DND-41 (cell line): ENCODE data around the gene GOSR1.
"Not testable (repeated sequence)": the region's sequence is repeated elsewhere in the genome, so short reads cannot be mapped to it uniquely, and the experiment has no call there.

ENCODE experiments used
- ATAC-seq: fragments of 200-7000 bp; cut with Tn5 transposase; 3 replicates; pipeline ENCODE4 v1.9.1; 2021; ENCODE audit warnings: low read depth; ENCODE audit not compliant: insufficient read depth
- DNase-seq: peaks from one replicate; pipeline ENCODE4 v3.0.0-alpha.2; 2020
- H2AFZ ChIP-seq: 2 replicates; pipeline ENCODE4 v1.6.0; 2012; ENCODE audit warnings: low read depth, low read length
- H3K27ac ChIP-seq: 2 replicates; pipeline ENCODE4 v1.5.1; 2012; ENCODE audit warnings: low read length, inconsistent platforms
- H3K27me3 ChIP-seq: fragments of 200-600 bp; sonication (generic); 2 replicates; pipeline ENCODE4 v1.6.0; 2012; ENCODE audit warnings: low read length, mild to moderate bottlenecking, inconsistent platforms; ENCODE audit not compliant: insufficient read depth, poor library complexity
- H3K36me3 ChIP-seq: 2 replicates; pipeline ENCODE4 v1.5.1; 2012; ENCODE audit warnings: low read length, inconsistent platforms; ENCODE audit not compliant: insufficient read depth
- H3K4me1 ChIP-seq: 2 replicates; pipeline ENCODE4 v1.5.1; 2012; ENCODE audit warnings: mild to moderate bottlenecking, low read length; ENCODE audit not compliant: insufficient read depth
- H3K4me2 ChIP-seq: 2 replicates; pipeline ENCODE4 v1.6.0; 2012; ENCODE audit warnings: mild to moderate bottlenecking, moderate library complexity, low read length, inconsistent platforms; ENCODE audit not compliant: insufficient read depth
- H3K4me3 ChIP-seq, 2 experiments: fragments of 200-600 bp in 1 of 2; shearing (Covaris generic) in 1 of 2; 2 replicates each; pipeline ENCODE4 v1.5.1; 2012 to 2016; ENCODE audit warnings: inconsistent platforms in 2 of 2, low read length in 2 of 2, mild to moderate bottlenecking in 2 of 2, low read depth in 1 of 2, moderate library complexity in 1 of 2
- H3K79me2 ChIP-seq: 2 replicates; pipeline ENCODE4 v1.6.0; 2012; ENCODE audit warnings: low read length, inconsistent platforms; ENCODE audit not compliant: insufficient read depth
- H3K9ac ChIP-seq: 2 replicates; pipeline ENCODE4 v1.6.0; 2012; ENCODE audit warnings: low read depth, mild to moderate bottlenecking, inconsistent platforms, low read length, moderate library complexity
- H3K9me3 ChIP-seq: 2 replicates; pipeline ENCODE4 v1.5.1; 2012; ENCODE audit warnings: low read length, moderate library complexity, mild to moderate bottlenecking, inconsistent platforms; ENCODE audit not compliant: insufficient read depth, severe bottlenecking
- H4K20me1 ChIP-seq: 2 replicates; pipeline ENCODE4 v1.6.0; 2012; ENCODE audit warnings: low read length; ENCODE audit not compliant: insufficient read depth
- EZH2 ChIP-seq: IDR thresholded peaks from 3 replicates; pipeline ENCODE4 v1.6.1; 2012; ENCODE audit warnings: borderline replicate concordance, low read depth, mild to moderate bottlenecking, moderate library complexity, low read length, inconsistent platforms; ENCODE audit not compliant: severe bottlenecking
- TF ChIP-seq, protein P1 (sequence below): IDR thresholded peaks from 2 replicates; pipeline ENCODE4 v1.5.1; 2012; ENCODE audit warnings: borderline replicate concordance, low read length, moderate library complexity, mild to moderate bottlenecking; ENCODE audit not compliant: poor library complexity, severe bottlenecking; ENCODE audit errors: extremely low read depth

GOSR1 gene

DNA sequence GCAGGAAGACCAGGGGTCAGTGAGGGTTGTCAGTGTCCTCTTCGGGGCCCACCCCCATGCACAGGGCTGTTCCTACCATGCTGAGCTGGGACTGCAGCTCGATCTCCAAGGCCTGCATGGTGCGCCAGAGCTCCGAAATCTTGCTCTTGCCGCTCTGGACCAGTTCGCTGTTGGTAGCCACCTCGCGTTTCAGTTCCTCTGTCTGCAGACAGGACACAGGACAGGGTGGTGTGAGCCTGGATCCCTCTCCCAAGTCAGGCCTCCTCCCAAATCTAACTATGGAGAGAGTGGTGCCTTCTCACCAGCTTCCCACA lies 90.9 kb downstream of the GOSR1 start:
- ATAC-seq, result no peak
- H3K79me2 ChIP-seq, result no peaks in the 10 kb centered on the region
- TF ChIP-seq, protein P1, sequence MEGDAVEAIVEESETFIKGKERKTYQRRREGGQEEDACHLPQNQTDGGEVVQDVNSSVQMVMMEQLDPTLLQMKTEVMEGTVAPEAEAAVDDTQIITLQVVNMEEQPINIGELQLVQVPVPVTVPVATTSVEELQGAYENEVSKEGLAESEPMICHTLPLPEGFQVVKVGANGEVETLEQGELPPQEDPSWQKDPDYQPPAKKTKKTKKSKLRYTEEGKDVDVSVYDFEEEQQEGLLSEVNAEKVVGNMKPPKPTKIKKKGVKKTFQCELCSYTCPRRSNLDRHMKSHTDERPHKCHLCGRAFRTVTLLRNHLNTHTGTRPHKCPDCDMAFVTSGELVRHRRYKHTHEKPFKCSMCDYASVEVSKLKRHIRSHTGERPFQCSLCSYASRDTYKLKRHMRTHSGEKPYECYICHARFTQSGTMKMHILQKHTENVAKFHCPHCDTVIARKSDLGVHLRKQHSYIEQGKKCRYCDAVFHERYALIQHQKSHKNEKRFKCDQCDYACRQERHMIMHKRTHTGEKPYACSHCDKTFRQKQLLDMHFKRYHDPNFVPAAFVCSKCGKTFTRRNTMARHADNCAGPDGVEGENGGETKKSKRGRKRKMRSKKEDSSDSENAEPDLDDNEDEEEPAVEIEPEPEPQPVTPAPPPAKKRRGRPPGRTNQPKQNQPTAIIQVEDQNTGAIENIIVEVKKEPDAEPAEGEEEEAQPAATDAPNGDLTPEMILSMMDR, result no peak
- TF ChIP-seq EZH2, result no peak

DNA sequence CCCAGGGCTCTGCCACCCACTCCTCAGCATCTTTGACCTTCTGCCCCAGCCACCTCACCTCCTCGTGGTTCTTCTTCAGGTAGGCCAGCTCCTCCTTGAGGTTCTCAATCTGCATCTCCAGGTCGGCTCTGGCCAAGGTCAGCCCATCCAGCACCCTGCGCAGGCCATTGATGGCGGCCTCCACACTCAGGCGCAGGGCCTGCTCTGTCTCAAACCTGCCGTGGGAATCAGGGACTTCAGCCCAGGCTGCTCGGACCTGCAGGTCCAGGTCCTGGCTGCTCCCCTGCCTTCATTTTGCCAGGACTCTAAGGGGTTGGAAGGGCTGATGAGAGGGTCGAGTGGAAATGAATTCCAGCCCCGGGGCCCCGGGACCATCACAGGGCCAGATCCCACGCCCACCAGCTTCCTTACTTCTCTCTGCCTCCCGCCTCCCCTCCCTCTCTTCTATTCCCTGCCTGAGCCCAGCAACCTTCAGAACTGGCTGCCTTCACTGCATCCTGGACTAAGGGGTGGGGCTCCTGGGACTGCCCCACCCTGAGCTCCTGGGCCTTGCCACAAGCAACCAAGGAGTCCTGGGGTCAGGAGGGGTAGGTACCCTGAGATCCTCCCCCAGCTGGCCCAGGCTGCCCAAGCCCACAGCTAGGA lies 92.4 kb downstream of the GOSR1 start:
- ATAC-seq, H4K20me1 ChIP-seq, H2AFZ ChIP-seq, H3K4me3 ChIP-seq, DNase-seq, H3K36me3 ChIP-seq, H3K9ac ChIP-seq, H3K27me3 ChIP-seq, H3K79me2 ChIP-seq, H3K4me2 ChIP-seq, H3K9me3 ChIP-seq, H3K27ac ChIP-seq, H3K4me1 ChIP-seq: not testable (repeated sequence)

More for the DNA sequence above, 90.9 kb downstream of the GOSR1 start:
- H3K9ac ChIP-seq, result no peak overlapping the region
- no peak overlapping the region for H3K27ac ChIP-seq
- no peak overlapping the region for H3K4me2 ChIP-seq
- no peak overlapping the region for H2AFZ ChIP-seq
- H3K36me3 ChIP-seq, result no peaks in the 10 kb centered on the region
- no peak for DNase-seq
- H3K27me3 ChIP-seq, result peaks cover 4% of the 10 kb centered on the region
- no peaks in the 10 kb centered on the region for H3K4me1 ChIP-seq
- H3K9me3 ChIP-seq, result no peaks in the 10 kb centered on the region
- H3K4me3 ChIP-seq, result no peak overlapping the region
- H4K20me1 ChIP-seq, result no peaks in the 10 kb centered on the region; the same call in 1 of the 2 replicates

DNA sequence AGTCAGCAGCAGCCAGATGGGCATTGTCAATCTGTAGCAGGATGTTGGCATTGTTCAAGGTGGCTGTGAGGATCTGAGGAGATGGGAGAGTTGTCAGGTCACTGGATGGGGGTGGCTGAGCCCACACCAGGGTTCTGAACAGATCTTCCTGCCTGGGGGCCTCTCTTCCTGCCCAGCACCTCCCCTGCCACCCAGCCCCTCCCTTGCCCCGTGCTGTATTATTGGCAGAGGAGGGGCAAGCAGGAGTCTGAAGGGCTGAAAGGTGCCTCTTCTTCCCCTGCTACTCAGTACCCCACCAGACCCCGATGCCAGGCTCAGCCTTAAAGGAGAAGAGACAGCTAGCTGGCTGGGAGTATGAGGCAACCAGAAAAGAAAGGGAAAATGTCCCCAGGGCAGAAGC lies 93.0 kb downstream of the GOSR1 start:
- Histone ChIP-seq H3K79me2 (no peaks in the 10 kb centered on the region), H3K27ac (no peak overlapping the region), H3K4me2 (no peak overlapping the region), H3K4me3 (no peak overlapping the region), H3K9me3 (no peaks in the 10 kb centered on the region), H3K27me3 (peaks cover 4% of the 10 kb centered on the region), H4K20me1 (no peaks in the 10 kb centered on the region; the same call in 1 of the 2 replicates), H3K4me1 (no peaks in the 10 kb centered on the region), H2AFZ (no peak overlapping the region), H3K36me3 (no peaks in the 10 kb centered on the region), H3K9ac (no peak overlapping the region)
- DNase-seq (no peak), ATAC-seq (no peak)
- TF ChIP-seq, protein P1, result no peak
- no peak for TF ChIP-seq EZH2

DNA sequence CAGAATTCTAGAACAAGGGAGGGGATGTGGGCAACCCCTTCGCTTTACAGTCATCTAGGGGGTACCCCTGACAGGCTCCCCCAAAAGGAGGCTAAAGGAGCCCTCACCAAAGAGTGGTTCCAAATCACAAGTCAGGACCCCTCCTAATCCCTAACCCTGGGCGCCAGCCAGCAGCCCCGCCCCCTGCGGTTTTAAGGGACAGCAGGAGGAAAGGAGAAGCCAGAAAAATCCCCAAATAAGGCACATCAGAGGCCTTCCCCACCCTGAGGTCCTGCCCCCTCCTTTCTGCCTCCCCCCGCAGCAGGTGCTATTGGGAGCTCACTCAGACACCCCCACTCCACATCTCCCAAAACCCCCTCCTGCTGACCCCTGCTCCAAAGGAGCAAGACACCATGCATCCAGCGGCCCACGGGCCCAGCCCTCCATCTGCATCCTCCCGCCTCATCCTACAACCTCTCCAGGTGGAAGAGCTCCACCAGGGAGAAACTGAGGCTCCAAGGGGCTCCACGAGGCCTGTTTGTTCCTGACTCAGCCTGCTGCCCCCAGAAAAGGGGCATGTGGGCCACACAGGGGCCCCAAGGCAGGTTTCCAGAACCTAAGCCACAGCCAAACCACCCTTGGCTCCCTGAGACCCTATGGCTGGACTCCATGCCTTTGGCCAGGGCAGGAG lies 93.5 kb downstream of the GOSR1 start:
- ATAC-seq, result no peak
- H4K20me1 ChIP-seq, result no peaks in the 10 kb centered on the region; the same call in 1 of the 2 replicates
- no peak overlapping the region for H2AFZ ChIP-seq
- no peak overlapping the region for H3K27ac ChIP-seq
- H3K4me3 ChIP-seq, result no peak overlapping the region
- H3K9ac ChIP-seq, result no peak overlapping the region
- DNase-seq, result no peak
- TF ChIP-seq, protein P1, result no peak
- no peak for TF ChIP-seq EZH2
- H3K9me3 ChIP-seq, result no peaks in the 10 kb centered on the region
- no peaks in the 10 kb centered on the region for H3K36me3 ChIP-seq
- H3K79me2 ChIP-seq, result no peaks in the 10 kb centered on the region
- no peaks in the 10 kb centered on the region for H3K4me1 ChIP-seq
- no peak overlapping the region for H3K4me2 ChIP-seq
- peaks cover 4% of the 10 kb centered on the region for H3K27me3 ChIP-seq

DNA sequence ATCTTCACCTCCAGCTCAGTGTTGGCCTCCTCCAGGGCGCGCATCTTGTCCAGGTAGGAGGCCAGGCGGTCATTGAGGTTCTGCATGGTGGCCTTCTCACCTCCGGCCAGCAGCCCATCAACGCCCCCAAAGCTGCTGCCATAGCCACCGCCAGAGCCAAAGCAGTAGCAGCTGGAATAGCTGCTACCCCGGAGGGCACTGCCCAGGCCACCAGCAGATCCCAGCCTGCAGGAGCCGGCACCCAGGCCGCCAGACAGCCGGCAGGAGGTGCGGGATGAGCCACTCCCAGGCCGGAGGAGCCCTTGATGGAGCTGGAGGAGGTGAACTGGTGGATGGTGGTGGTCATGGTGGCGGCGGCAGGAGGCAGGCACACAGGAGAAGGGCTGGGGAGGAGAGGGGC lies 94.2 kb downstream of the GOSR1 start:
- DNase-seq, H3K4me1 ChIP-seq, H3K4me2 ChIP-seq, H3K36me3 ChIP-seq, H3K79me2 ChIP-seq, ATAC-seq, H3K4me3 ChIP-seq, H3K27me3 ChIP-seq, H3K27ac ChIP-seq, H3K9ac ChIP-seq, H2AFZ ChIP-seq, H3K9me3 ChIP-seq, H4K20me1 ChIP-seq: not testable (repeated sequence)
